Stomach smooth muscle (tissue), 2 donors: Measurements from ENCODE around the gene APEX1.
"Not testable (repeated sequence)": the region's sequence is repeated elsewhere in the genome, so short reads cannot be mapped to it uniquely, and the experiment has no call there.

Source experiments
- H3K27ac ChIP-seq: one replicate; pipeline ENCODE4 v1.7.0; 2013; ENCODE audit warnings: mild to moderate bottlenecking, low read length, inconsistent platforms
- H3K27me3 ChIP-seq, 2 donors: one replicate each; pipeline ENCODE4 v1.7.0; 2013; ENCODE audit warnings: low read length in 2 of 2; ENCODE audit not compliant: insufficient read depth in 2 of 2, control insufficient read depth in 1 of 2
- H3K36me3 ChIP-seq, 2 donors: one replicate each; pipeline ENCODE4 v1.7.0; 2013; ENCODE audit warnings: low read length in 2 of 2; ENCODE audit not compliant: control insufficient read depth in 2 of 2, insufficient read depth in 2 of 2
- H3K4me1 ChIP-seq: one replicate; pipeline ENCODE4 v1.7.0; 2013; ENCODE audit warnings: low read length; ENCODE audit not compliant: control insufficient read depth, insufficient read depth
- H3K4me3 ChIP-seq, 2 donors: one replicate each; pipeline ENCODE4 v1.7.0; 2013; ENCODE audit warnings: low read length in 2 of 2
- H3K9ac ChIP-seq, 2 donors: one replicate each; pipeline ENCODE4 v1.7.0; 2013; ENCODE audit warnings: low read length in 2 of 2, mild to moderate bottlenecking in 1 of 2
- H3K9me3 ChIP-seq, 2 donors: one replicate each; pipeline ENCODE4 v1.7.0; 2013; ENCODE audit warnings: low read length in 2 of 2; ENCODE audit not compliant: control insufficient read depth in 2 of 2
- donor health status: healthy.
- donor health status: Pancreatic carcinoma.

APEX1 gene

GRCh38 chr14:20498622-20499021 lies 43.6 kb downstream of the APEX1 start:
- H3K27me3 ChIP-seq = no peaks in the 10 kb centered on the region
- H3K9me3 ChIP-seq = no peaks in the 10 kb centered on the region
- H3K36me3 ChIP-seq = no peaks in the 10 kb centered on the region
- no peak overlapping the region for H3K4me3 ChIP-seq
- no peak overlapping the region for H3K27ac ChIP-seq
- no peaks in the 10 kb centered on the region for H3K4me1 ChIP-seq
- H3K9ac ChIP-seq = no peak overlapping the region

DNA sequence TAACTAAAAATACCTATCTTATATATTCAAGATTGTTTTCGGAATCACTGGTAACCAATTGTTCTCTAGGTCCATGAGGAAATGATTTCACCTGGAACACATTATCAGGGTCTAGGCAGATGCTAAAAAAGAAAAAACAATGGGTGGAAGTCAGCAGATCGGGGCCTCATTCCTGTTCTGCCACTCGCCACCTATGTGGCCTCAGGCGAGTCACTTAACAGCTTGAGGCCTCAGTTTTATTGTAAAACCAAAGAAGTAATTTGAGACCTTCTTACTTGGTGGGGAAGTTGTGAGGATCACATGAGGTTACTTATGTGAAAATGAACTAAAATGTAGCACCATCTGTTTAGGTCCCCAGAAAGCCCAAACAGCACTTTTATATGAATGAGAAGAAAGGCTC lies 44.1 kb downstream of the APEX1 start:
- Histone ChIP-seq H3K9ac (no peak overlapping the region), H3K27ac (no peak overlapping the region), H3K9me3 (no peaks in the 10 kb centered on the region), H3K36me3 (no peaks in the 10 kb centered on the region), H3K4me3 (no peak overlapping the region), H3K27me3 (no peaks in the 10 kb centered on the region), H3K4me1 (no peaks in the 10 kb centered on the region)

GRCh38 chr14:20499881-20500280 lies 44.9 kb downstream of the APEX1 start:
- Histone ChIP-seq H3K9ac (no peak overlapping the region), H3K4me1 (no peaks in the 10 kb centered on the region), H3K27me3 (no peaks in the 10 kb centered on the region), H3K36me3 (no peaks in the 10 kb centered on the region), H3K9me3 (no peaks in the 10 kb centered on the region), H3K4me3 (no peak overlapping the region), H3K27ac (no peak overlapping the region)

DNA sequence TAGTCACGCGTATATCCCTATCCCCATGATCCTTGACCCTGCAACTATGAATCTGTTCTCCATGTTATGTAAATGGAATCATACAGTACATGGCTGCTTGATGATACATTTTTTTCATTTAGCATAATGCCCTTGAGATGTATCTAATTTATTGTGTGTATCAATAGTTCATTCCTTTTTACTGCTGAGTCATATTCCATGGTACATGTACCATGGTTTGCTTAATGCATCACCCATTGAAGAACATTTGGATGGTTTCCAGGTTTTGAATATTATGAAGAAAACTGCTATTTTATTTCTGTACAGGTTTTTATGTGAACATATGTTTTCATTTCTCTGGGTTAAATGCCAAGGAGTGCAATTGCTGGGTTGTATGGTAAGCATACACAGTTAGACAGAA lies 46.3 kb downstream of the APEX1 start:
- no peak overlapping the region for H3K9ac ChIP-seq
- H3K4me1 ChIP-seq = no peaks in the 10 kb centered on the region
- no peaks in the 10 kb centered on the region for H3K36me3 ChIP-seq
- no peak overlapping the region for H3K27ac ChIP-seq
- no peaks in the 10 kb centered on the region for H3K27me3 ChIP-seq
- H3K4me3 ChIP-seq = no peak overlapping the region
- H3K9me3 ChIP-seq = no peaks in the 10 kb centered on the region

DNA sequence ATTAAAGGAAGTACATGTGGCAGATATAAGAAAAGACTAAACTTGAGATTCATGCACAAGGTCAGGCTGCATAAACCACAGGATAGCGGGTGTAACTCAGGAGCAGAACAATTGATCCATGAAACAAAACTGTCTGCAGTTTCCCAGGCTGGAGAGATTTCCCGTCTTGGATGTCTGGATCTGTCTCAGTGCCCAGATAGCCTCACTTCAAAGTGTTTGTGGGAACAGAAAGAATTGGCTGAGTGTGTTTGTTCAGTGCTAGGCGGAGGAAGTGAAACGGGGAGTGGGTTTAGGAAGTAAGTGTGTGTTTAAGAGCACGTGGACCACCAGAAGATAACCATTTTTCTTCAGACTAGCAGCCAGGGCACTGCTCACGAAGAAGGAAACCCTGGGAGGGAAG lies 48.9 kb downstream of the APEX1 start:
- Histone ChIP-seq H3K4me3 (no peak overlapping the region), H3K27me3 (no peaks in the 10 kb centered on the region), H3K4me1 (no peaks in the 10 kb centered on the region), H3K36me3 (no peaks in the 10 kb centered on the region), H3K9ac (no peak overlapping the region), H3K9me3 (no peaks in the 10 kb centered on the region), H3K27ac (no peak overlapping the region)

DNA sequence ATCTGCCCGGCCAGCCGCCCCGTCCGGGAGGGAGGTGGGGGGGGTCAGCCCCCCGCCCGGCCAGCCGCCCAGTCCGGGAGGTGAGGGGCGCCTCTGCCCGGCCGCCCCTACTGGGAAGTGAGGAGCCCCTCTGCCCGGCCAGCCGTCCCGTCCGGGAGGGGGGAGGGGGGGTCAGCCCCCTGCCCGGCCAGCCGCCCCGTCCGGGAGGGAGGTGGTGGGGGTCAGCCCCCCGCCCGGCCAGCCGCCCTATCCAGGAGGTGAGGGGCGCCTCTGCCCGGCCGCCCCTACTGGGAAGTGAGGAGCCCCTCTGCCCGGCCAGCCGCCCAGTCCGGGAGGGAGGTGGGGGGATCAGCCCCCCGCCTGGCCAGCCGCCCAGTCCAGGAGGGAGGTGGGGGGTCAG lies 51.2 kb downstream of the APEX1 start:
- H3K9ac ChIP-seq, H3K9me3 ChIP-seq, H3K4me1 ChIP-seq, H3K27me3 ChIP-seq, H3K4me3 ChIP-seq, H3K27ac ChIP-seq, H3K36me3 ChIP-seq: not testable (repeated sequence)

- H3K4me3 ChIP-seq, H3K27ac ChIP-seq, H3K4me1 ChIP-seq, H3K36me3 ChIP-seq, H3K27me3 ChIP-seq, H3K9ac ChIP-seq, H3K9me3 ChIP-seq: not testable (repeated sequence)
These were observed 51.7 kb downstream of the APEX1 start for GRCh38 chr14:20506752-20507151.
